HepG2 (cell line): ENCODE results near the gene EPB41. TPM values are rescaled to one million over a fixed set of nuclear protein-coding genes. Genes with fewer than 3 reads are reported as not detected.

Source experiments
- ATAC-seq: fragments of 200-7000 bp; cut with Tn5 transposase; 3 replicates; pipeline ENCODE4 v1.9.1; 2020; ENCODE audit warnings: mild to moderate bottlenecking, moderate library complexity
- BruUV-seq: library from RNA; stranded (reverse); fragments of 400-500 nt; replicated peaks from 2 replicates; lab custom pipeline; 2021; lab: Mats Ljungman, UMichigan
- CTCF ChIA-PET: fragments of 300-600 bp; formaldehyde crosslinking; extraction: SDS; loops from one replicate; lab custom pipeline; 2021; ENCODE audit warnings: low total read pairs, inconsistent platforms, low intra/inter-chr PET ratio; lab: Yijun Ruan, JAX
- POLR2A ChIA-PET: fragments of 350-600 bp; sonication (Branson Sonifier 250); formaldehyde crosslinking; loops from one replicate; lab custom pipeline; 2020; ENCODE audit warnings: antibody characterized with exemption, inconsistent platforms; lab: Yijun Ruan, JAX
- DNase-seq: peaks from one replicate; pipeline ENCODE4 v3.0.0-alpha.2; 2015; ENCODE audit warnings: low spot score
- FAIRE-seq: peaks from 3 replicates; lab custom pipeline; 2011; peaks lifted over from hg19 to GRCh38; lab: Jason Lieb, UNC
- H2AFZ ChIP-seq: one replicate; pipeline ENCODE4 v1.6.1; 2011; ENCODE audit warnings: low read length, inconsistent platforms
- H3K27ac ChIP-seq: fragments of 300-600 bp; 3 replicates; pipeline ENCODE4 v1.8.0; 2011; ENCODE audit warnings: mixed run types, mild to moderate bottlenecking, mixed read lengths, low read length, inconsistent platforms; ENCODE audit not compliant: insufficient read depth; ENCODE audit errors: extremely low read length
- H3K27me3 ChIP-seq, 2 experiments: fragments of 200-600 bp in 1 of 2; 2 replicates in 1 of 2; 3 replicates in 1 of 2; pipeline versions ENCODE4 v1.6.0 to v1.8.0; 2011; ENCODE audit warnings: low read length in 2 of 2, mild to moderate bottlenecking in 2 of 2, moderate library complexity in 2 of 2, inconsistent platforms in 1 of 2; ENCODE audit not compliant: insufficient read depth in 2 of 2, control insufficient read depth in 1 of 2
- H3K36me3 ChIP-seq, 2 experiments: fragments of 200-600 bp in 1 of 2; replicated peaks in 1 of 2; 2 replicates in 1 of 2; 3 replicates in 1 of 2; pipeline versions ENCODE4 v1.5.1 to v1.8.0; 2011; ENCODE audit warnings: low read length in 2 of 2, inconsistent platforms in 1 of 2; ENCODE audit not compliant: insufficient read depth in 2 of 2, control insufficient read depth in 1 of 2
- H3K4me1 ChIP-seq: 2 replicates; pipeline ENCODE4 v1.5.1; 2012; ENCODE audit warnings: low read length, inconsistent platforms; ENCODE audit not compliant: insufficient read depth
- H3K4me2 ChIP-seq: 2 replicates; pipeline ENCODE4 v1.6.0; 2011; ENCODE audit warnings: low read depth, low read length, inconsistent platforms
- H3K4me3 ChIP-seq, 3 experiments: fragments of 200-600 bp in 1 of 3; sonication (generic), shearing (Covaris generic) in 1 of 3; replicated peaks in 1 of 3; 2 replicates each; pipeline ENCODE4 v1.5.1; 2011 to 2016; ENCODE audit warnings: low read length in 3 of 3, inconsistent platforms in 2 of 3, low read depth in 2 of 3, mild to moderate bottlenecking in 2 of 3, control low read depth in 1 of 3, mixed read lengths in 1 of 3; ENCODE audit not compliant: insufficient read depth in 1 of 3
- H3K79me2 ChIP-seq: one replicate; pipeline ENCODE4 v1.6.1; 2011; ENCODE audit warnings: low read length, inconsistent platforms; ENCODE audit not compliant: insufficient read depth
- H3K9ac ChIP-seq: 2 replicates; pipeline ENCODE4 v1.6.0; 2011; ENCODE audit warnings: mild to moderate bottlenecking, low read depth, low read length, inconsistent platforms; ENCODE audit not compliant: insufficient read depth
- H3K9me3 ChIP-seq: 2 replicates; pipeline ENCODE4 v1.5.1; 2012; ENCODE audit warnings: mild to moderate bottlenecking, low read length
- H4K20me1 ChIP-seq: 2 replicates; pipeline ENCODE4 v1.6.0; 2011; ENCODE audit warnings: inconsistent platforms, mild to moderate bottlenecking, low read length, moderate library complexity; ENCODE audit not compliant: insufficient read depth
- BRD4 ChIP-seq: sonication (generic); formaldehyde crosslinking; IDR thresholded peaks from 2 replicates; pipeline ENCODE4 v1.4.0; 2020; ENCODE audit warnings: missing genetic modification reagents
- CC2D1A ChIP-seq: sonication (generic); formaldehyde crosslinking; IDR thresholded peaks from 2 replicates; pipeline ENCODE4 v1.8.1; 2023; ENCODE audit warnings: mild to moderate bottlenecking, missing genetic modification reagents
- GZF1 ChIP-seq: sonication (generic); formaldehyde crosslinking; IDR thresholded peaks from 2 replicates; pipeline ENCODE4 v1.5.1; 2020; ENCODE audit warnings: mild to moderate bottlenecking, missing genetic modification reagents
- HMG20A ChIP-seq: IDR thresholded peaks from 2 replicates; pipeline ENCODE4 v1.6.1; 2016; ENCODE audit warnings: borderline replicate concordance
- IRF2 ChIP-seq: IDR thresholded peaks from 2 replicates; pipeline ENCODE4 v1.6.1; 2018; ENCODE audit warnings: missing genetic modification reagents, missing compliant biosample characterization
- MEIS2 ChIP-seq: sonication (generic); formaldehyde crosslinking; IDR thresholded peaks from 2 replicates; pipeline ENCODE4 v1.9.0; 2021; ENCODE audit warnings: mild to moderate bottlenecking, missing genetic modification reagents
- NFIC ChIP-seq: IDR thresholded peaks from 2 replicates; pipeline ENCODE4 v1.6.1; 2012; ENCODE audit warnings: mild to moderate bottlenecking, low read length, inconsistent platforms
- PHF8 ChIP-seq: sonication (generic); formaldehyde crosslinking; IDR thresholded peaks from 2 replicates; pipeline ENCODE4 v1.5.0; 2020; ENCODE audit warnings: missing genetic modification reagents
- PITX1 ChIP-seq: sonication (generic); formaldehyde crosslinking; IDR thresholded peaks from 2 replicates; pipeline ENCODE4 v1.5.1; 2020; ENCODE audit warnings: mild to moderate bottlenecking, missing genetic modification reagents
- RFXAP ChIP-seq: sonication (generic); formaldehyde crosslinking; IDR thresholded peaks from 2 replicates; pipeline ENCODE4 v1.4.0; 2020; ENCODE audit warnings: missing genetic modification reagents, borderline replicate concordance
- SIN3A ChIP-seq: IDR thresholded peaks from 2 replicates; pipeline ENCODE4 v1.6.1; 2011; ENCODE audit warnings: low read depth, mild to moderate bottlenecking, control low read depth, low read length, borderline replicate concordance
- TEAD2 ChIP-seq: sonication (generic); formaldehyde crosslinking; IDR thresholded peaks from 2 replicates; pipeline ENCODE4 v1.9.0; 2021; ENCODE audit warnings: missing genetic modification reagents
- ZNF224 ChIP-seq: sonication (generic); formaldehyde crosslinking; IDR thresholded peaks from 2 replicates; pipeline ENCODE4 v1.5.0; 2020; ENCODE audit warnings: mild to moderate bottlenecking, missing genetic modification reagents
- ZNF414 ChIP-seq: sonication (generic); formaldehyde crosslinking; IDR thresholded peaks from 2 replicates; pipeline ENCODE4 v1.5.0; 2020; ENCODE audit warnings: missing genetic modification reagents
- ZNF441 ChIP-seq: sonication (generic); formaldehyde crosslinking; IDR thresholded peaks from 2 replicates; pipeline ENCODE4 v1.7.0; 2021; ENCODE audit warnings: missing genetic modification reagents, borderline replicate concordance
- ZNF468 ChIP-seq: sonication (generic); formaldehyde crosslinking; IDR thresholded peaks from 2 replicates; pipeline ENCODE4 v1.8.0; 2022; ENCODE audit warnings: mild to moderate bottlenecking, moderate library complexity, missing genetic modification reagents
- ZNF563 ChIP-seq: sonication (generic); formaldehyde crosslinking; IDR thresholded peaks from 2 replicates; pipeline ENCODE4 v1.8.0; 2022; ENCODE audit warnings: mild to moderate bottlenecking, moderate library complexity, missing genetic modification reagents
- ZNF652 ChIP-seq: IDR thresholded peaks from 2 replicates; pipeline ENCODE4 v1.6.1; 2016; ENCODE audit warnings: low read depth, borderline replicate concordance
- ZNF777 ChIP-seq: sonication (generic); formaldehyde crosslinking; IDR thresholded peaks from 2 replicates; pipeline ENCODE4 v1.4.0; 2020; ENCODE audit warnings: missing genetic modification reagents
- WGBS: methylation state at CpG from one replicate; pipeline ENCODE4 v1.1.6; 2017; ENCODE audit warnings: low lambda C conversion rate; 5-methylcytosine and 5-hydroxymethylcytosine counted together
- in situ Hi-C: cut with HindIII; loops from 2 replicates; pipeline ENCODE4 v1.10.0; 2017; ENCODE audit warnings: low pct_unique_long_range_greater_than_20kb; ENCODE audit not compliant: extremely low pct_ligation_motif_present
- intact Hi-C: fragments of 100-400 bp; cut with micrococcal nuclease; formaldehyde crosslinking; loops from one replicate; pipeline ENCODE4 v1.10.0; 2022; ENCODE audit not compliant: unreplicated experiment
- polyA plus RNA-seq, 8 experiments: library from polyadenylated mRNA; depleted of rRNA in 3 of 8; stranded (reverse) in 7 of 8; unstranded in 1 of 8; fragments of >200 nt; fragmentation: Illumina TruSeq in 4 of 8; extraction: Trizol in 4 of 8; gene quantifications; 2 replicates each; pipeline versions ENCODE4 v1.2.1 to v1.2.3, GENCODE V29; 2011 to 2016; ENCODE audit warnings: low read depth in 4 of 8, missing spikeins in 1 of 8, mixed read lengths in 1 of 8; ENCODE audit not compliant: insufficient read depth in 1 of 8
- total RNA-seq, 5 experiments: library from RNA; depleted of rRNA; stranded (reverse); fragments of >200 nt; fragmentation: Illumina TruSeq; extraction: Trizol; gene quantifications; 2 replicates each; pipeline ENCODE4 v1.2.3, GENCODE V29; 2016; ENCODE audit warnings: low read depth in 1 of 5
- TF ChIP-seq, protein P1 (sequence below): sonication (generic); formaldehyde crosslinking; IDR thresholded peaks from 2 replicates; pipeline ENCODE4 v1.8.0; 2022; ENCODE audit warnings: mild to moderate bottlenecking, missing genetic modification reagents, moderate library complexity

The EPB41 gene
- total and polyA plus RNA-seq, 2 of the 13 experiments (the other 11 are each of a cell fraction or from before 2014, with no cell fraction given): 34.5 to 46.7 TPM

DNA sequence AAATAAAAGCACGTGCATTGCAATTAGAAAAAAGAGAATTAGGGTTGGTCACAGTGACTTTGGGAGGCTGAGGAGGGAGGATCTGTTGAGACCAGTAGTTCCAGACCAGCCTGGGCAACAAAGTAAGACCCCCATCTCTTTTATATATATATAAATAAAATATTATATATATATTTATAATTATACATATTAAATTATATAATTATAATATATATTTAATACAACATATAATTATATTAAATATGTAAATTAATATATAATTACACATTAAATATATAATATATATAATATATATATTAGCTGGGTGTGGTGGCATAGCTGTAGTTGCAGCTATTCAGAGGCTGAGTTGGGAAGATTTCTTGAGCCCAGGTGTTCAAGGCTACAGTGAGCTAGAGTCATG is 186.1 kb downstream of the EPB41 start:
- Histone ChIP-seq H2AFZ (no peak overlapping the region), H3K27me3 (no peaks in the 10 kb centered on the region), H3K36me3 (peaks cover 5 to 43% of the 10 kb centered on the region in 2 experiments; a peak in 4 of 5 replicates), H3K27ac (no peak overlapping the region), H3K4me2 (no peak overlapping the region), H3K79me2 (no peaks in the 10 kb centered on the region), H3K4me3 (no peak overlapping the region), H3K9ac (no peak overlapping the region), H4K20me1 (no peaks in the 10 kb centered on the region), H3K4me1 (peaks cover 7% of the 10 kb centered on the region), H3K9me3 (no peaks in the 10 kb centered on the region)
- TF ChIP-seq ZNF563 (CRISPR knock-in tag): no peak
- TF ChIP-seq ZNF441: no peak
- TF ChIP-seq MEIS2 (CRISPR knock-in tag): no peak
- no peak for TF ChIP-seq PHF8 (CRISPR knock-in tag)
- no peak for TF ChIP-seq ZNF468
- TF ChIP-seq HMG20A: no peak
- TF ChIP-seq, protein P1, sequence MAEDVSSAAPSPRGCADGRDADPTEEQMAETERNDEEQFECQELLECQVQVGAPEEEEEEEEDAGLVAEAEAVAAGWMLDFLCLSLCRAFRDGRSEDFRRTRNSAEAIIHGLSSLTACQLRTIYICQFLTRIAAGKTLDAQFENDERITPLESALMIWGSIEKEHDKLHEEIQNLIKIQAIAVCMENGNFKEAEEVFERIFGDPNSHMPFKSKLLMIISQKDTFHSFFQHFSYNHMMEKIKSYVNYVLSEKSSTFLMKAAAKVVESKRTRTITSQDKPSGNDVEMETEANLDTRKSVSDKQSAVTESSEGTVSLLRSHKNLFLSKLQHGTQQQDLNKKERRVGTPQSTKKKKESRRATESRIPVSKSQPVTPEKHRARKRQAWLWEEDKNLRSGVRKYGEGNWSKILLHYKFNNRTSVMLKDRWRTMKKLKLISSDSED: no peak
- no peak for TF ChIP-seq ZNF414 (CRISPR knock-in tag)
- TF ChIP-seq NFIC: no peak
- TF ChIP-seq PITX1 (CRISPR knock-in tag): no peak
- no peak for TF ChIP-seq BRD4 (CRISPR knock-in tag)
- no peak for TF ChIP-seq SIN3A
- no peak for TF ChIP-seq CC2D1A
- no peak for TF ChIP-seq RFXAP (CRISPR knock-in tag)
- TF ChIP-seq GZF1: no peak
- no peak for TF ChIP-seq ZNF777
- TF ChIP-seq IRF2: no peak
- no peak for TF ChIP-seq ZNF224 (CRISPR knock-in tag)
- no peak for TF ChIP-seq TEAD2 (CRISPR knock-in tag)
- no peak for TF ChIP-seq ZNF652 (CRISPR knock-in tag)
- in situ Hi-C loops (no loop called here), intact Hi-C loops (no loop called here)
- DNase-seq (no peak), FAIRE-seq (no peak), ATAC-seq (no peak)
- WGBS: 100% methylated on average over 1 of the region's 1 CpG
- CTCF ChIA-PET: no interaction called here
- no TSS peak for BruUV-seq
- POLR2A ChIA-PET: no interaction called here
